ENCODE measurements around the gene ARID5B.

The ARID5B gene

GRCh38 chr10:61907011-61907410 lies 5.5 kb downstream of the ARID5B start:
- peak; percentile 45 to 93 for DNase-seq
- H3K9ac ChIP-seq (ENCODE audit: low read length) = no peak overlapping the region
- peaks cover 0 to 2% of the 10 kb centered on the region in 2 experiments for H3K36me3 ChIP-seq (ENCODE audit: control insufficient read depth in 1 of 2, insufficient read depth in 2 of 2, low read length in 2 of 2)
- WGBS (ENCODE audit: extremely low coverage, insufficient coverage, insufficient read length) = no CpG with 5 or more reads among the region's 2 CpGs
- H3K4me1 ChIP-seq (ENCODE audit: control insufficient read depth in 1 of 2, insufficient read depth in 2 of 2, low read length in 2 of 2) = no peaks in the 10 kb centered on the region
- no peak overlapping the region for H3K4me3 ChIP-seq (ENCODE audit: low read depth, low read length)
- no peak overlapping the region for H3K27ac ChIP-seq (ENCODE audit: low read depth, low read length)
- H2AFZ ChIP-seq (ENCODE audit: insufficient read depth, low read length, poor library complexity) = no peak overlapping the region
- no peak overlapping the region for H2BK120ac ChIP-seq (ENCODE audit: insufficient read depth, low read length, poor library complexity)
- no peak overlapping the region for H4K8ac ChIP-seq (ENCODE audit: low read depth, low read length)
- no peak overlapping the region for H4K91ac ChIP-seq (ENCODE audit: low read depth, low read length)
- H3K9me3 ChIP-seq (ENCODE audit: insufficient read depth, low read depth, low read length) = no peaks in the 10 kb centered on the region
- H3K27me3 ChIP-seq (ENCODE audit: insufficient read depth, low read length) = no peaks in the 10 kb centered on the region
- no peak overlapping the region for H3K4ac ChIP-seq (ENCODE audit: low read depth, low read length)
- H3K79me2 ChIP-seq (ENCODE audit: control insufficient read depth, insufficient read depth, low read length, poor library complexity) = peaks cover 2% of the 10 kb centered on the region
- H3K14ac ChIP-seq (ENCODE audit: low read length) = no peak overlapping the region
- H3K4me2 ChIP-seq (ENCODE audit: low read length) = no peak overlapping the region
- H3K23ac ChIP-seq (ENCODE audit: low read length) = no peak overlapping the region
- H4K12ac ChIP-seq (ENCODE audit: low read depth, low read length) = no peak overlapping the region
- H3K18ac ChIP-seq (ENCODE audit: low read length) = no peak overlapping the region
- no peak overlapping the region for H2AK5ac ChIP-seq (ENCODE audit: low read length)
- H2BK5ac ChIP-seq (ENCODE audit: low read depth, low read length, poor library complexity) = no peak overlapping the region
- peaks cover 8% of the 10 kb centered on the region for H3K79me1 ChIP-seq (ENCODE audit: low read length)
- peak overlapping the region; percentile 78 for H2BK12ac ChIP-seq (ENCODE audit: low read length)

GRCh38 chr10:61907587-61907986 lies 6.1 kb downstream of the ARID5B start:
- WGBS (ENCODE audit: extremely low coverage, insufficient coverage, insufficient read length) = no CpG with 5 or more reads among the region's 3 CpGs
- H2BK12ac ChIP-seq (ENCODE audit: low read length) = no peak overlapping the region

GRCh38 chr10:61910226-61910805 lies 8.8 kb downstream of the ARID5B start:
- Histone ChIP-seq H3K4ac (ENCODE audit: low read depth, low read length) (no peak overlapping the region), H3K4me3 (ENCODE audit: low read depth, low read length) (no peak overlapping the region), H2AFZ (ENCODE audit: insufficient read depth, low read length, poor library complexity) (no peak overlapping the region), H3K4me1 (ENCODE audit: control insufficient read depth in 1 of 2, insufficient read depth in 2 of 2, low read length in 2 of 2) (no peaks in the 10 kb centered on the region), H3K27ac (ENCODE audit: low read depth, low read length) (no peak overlapping the region), H3K18ac (ENCODE audit: low read length) (no peak overlapping the region), H3K79me1 (ENCODE audit: low read length) (no peaks in the 10 kb centered on the region), H3K9ac (ENCODE audit: low read length) (no peak overlapping the region), H2BK5ac (ENCODE audit: low read depth, low read length, poor library complexity) (no peak overlapping the region), H3K14ac (ENCODE audit: low read length) (no peak overlapping the region), H3K9me3 (ENCODE audit: insufficient read depth, low read depth, low read length) (no peaks in the 10 kb centered on the region), H3K27me3 (ENCODE audit: insufficient read depth, low read length) (no peaks in the 10 kb centered on the region), H3K23ac (ENCODE audit: low read length) (no peak overlapping the region), H4K8ac (ENCODE audit: low read depth, low read length) (no peak overlapping the region), H3K4me2 (ENCODE audit: low read length) (no peak overlapping the region), H4K91ac (ENCODE audit: low read depth, low read length) (no peak overlapping the region), H4K12ac (ENCODE audit: low read depth, low read length) (no peak overlapping the region), H2AK5ac (ENCODE audit: low read length) (no peak overlapping the region), H2BK120ac (ENCODE audit: insufficient read depth, low read length, poor library complexity) (no peak overlapping the region), H2BK12ac (ENCODE audit: low read length) (no peak overlapping the region), H3K79me2 (ENCODE audit: control insufficient read depth, insufficient read depth, low read length, poor library complexity) (no peaks in the 10 kb centered on the region), H3K36me3 (ENCODE audit: control insufficient read depth in 1 of 2, insufficient read depth in 2 of 2, low read length in 2 of 2) (peaks cover 0 to 2% of the 10 kb centered on the region in 2 experiments)
- no CpG with 5 or more reads among the region's 6 CpGs for WGBS (ENCODE audit: extremely low coverage, insufficient coverage, insufficient read length)
- no peak for DNase-seq

More at GRCh38 chr10:61907587-61907986, 6.1 kb downstream of the ARID5B start:
- Histone ChIP-seq H4K91ac (ENCODE audit: low read depth, low read length) (no peak overlapping the region), H2AFZ (ENCODE audit: insufficient read depth, low read length, poor library complexity) (no peak overlapping the region), H4K8ac (ENCODE audit: low read depth, low read length) (no peak overlapping the region), H3K79me1 (ENCODE audit: low read length) (peaks cover 6% of the 10 kb centered on the region), H3K23ac (ENCODE audit: low read length) (no peak overlapping the region), H3K36me3 (ENCODE audit: control insufficient read depth in 1 of 2, insufficient read depth in 2 of 2, low read length in 2 of 2) (peaks cover 0 to 2% of the 10 kb centered on the region in 2 experiments), H3K9ac (ENCODE audit: low read length) (no peak overlapping the region), H2AK5ac (ENCODE audit: low read length) (no peak overlapping the region), H3K18ac (ENCODE audit: low read length) (no peak overlapping the region), H3K14ac (ENCODE audit: low read length) (no peak overlapping the region), H3K4ac (ENCODE audit: low read depth, low read length) (no peak overlapping the region), H3K4me2 (ENCODE audit: low read length) (no peak overlapping the region), H3K4me3 (ENCODE audit: low read depth, low read length) (no peak overlapping the region), H3K27me3 (ENCODE audit: insufficient read depth, low read length) (no peaks in the 10 kb centered on the region), H2BK120ac (ENCODE audit: insufficient read depth, low read length, poor library complexity) (no peak overlapping the region), H3K79me2 (ENCODE audit: control insufficient read depth, insufficient read depth, low read length, poor library complexity) (peaks cover 2% of the 10 kb centered on the region), H3K27ac (ENCODE audit: low read depth, low read length) (no peak overlapping the region), H3K9me3 (ENCODE audit: insufficient read depth, low read depth, low read length) (no peaks in the 10 kb centered on the region), H3K4me1 (ENCODE audit: control insufficient read depth in 1 of 2, insufficient read depth in 2 of 2, low read length in 2 of 2) (no peaks in the 10 kb centered on the region), H4K12ac (ENCODE audit: low read depth, low read length) (no peak overlapping the region), H2BK5ac (ENCODE audit: low read depth, low read length, poor library complexity) (no peak overlapping the region)
- peak in 1 of 2 donors; percentile 46 for DNase-seq

GRCh38 chr10:61910894-61911293 lies 9.4 kb downstream of the ARID5B start:
- Histone ChIP-seq H3K36me3 (ENCODE audit: control insufficient read depth in 1 of 2, insufficient read depth in 2 of 2, low read length in 2 of 2) (peaks cover 0 to 2% of the 10 kb centered on the region in 2 experiments), H3K27me3 (ENCODE audit: insufficient read depth, low read length) (no peaks in the 10 kb centered on the region), H3K4me2 (ENCODE audit: low read length) (no peak overlapping the region), H3K9me3 (ENCODE audit: insufficient read depth, low read depth, low read length) (no peaks in the 10 kb centered on the region), H2BK12ac (ENCODE audit: low read length) (no peak overlapping the region), H3K4me3 (ENCODE audit: low read depth, low read length) (no peak overlapping the region), H4K8ac (ENCODE audit: low read depth, low read length) (no peak overlapping the region), H3K27ac (ENCODE audit: low read depth, low read length) (no peak overlapping the region), H4K91ac (ENCODE audit: low read depth, low read length) (no peak overlapping the region), H2BK5ac (ENCODE audit: low read depth, low read length, poor library complexity) (no peak overlapping the region), H2AK5ac (ENCODE audit: low read length) (no peak overlapping the region), H3K14ac (ENCODE audit: low read length) (no peak overlapping the region), H3K4me1 (ENCODE audit: control insufficient read depth in 1 of 2, insufficient read depth in 2 of 2, low read length in 2 of 2) (no peaks in the 10 kb centered on the region), H3K18ac (ENCODE audit: low read length) (no peak overlapping the region), H3K4ac (ENCODE audit: low read depth, low read length) (no peak overlapping the region), H2AFZ (ENCODE audit: insufficient read depth, low read length, poor library complexity) (no peak overlapping the region), H3K23ac (ENCODE audit: low read length) (no peak overlapping the region), H3K79me1 (ENCODE audit: low read length) (no peaks in the 10 kb centered on the region), H2BK120ac (ENCODE audit: insufficient read depth, low read length, poor library complexity) (no peak overlapping the region), H3K9ac (ENCODE audit: low read length) (no peak overlapping the region), H3K79me2 (ENCODE audit: control insufficient read depth, insufficient read depth, low read length, poor library complexity) (no peaks in the 10 kb centered on the region), H4K12ac (ENCODE audit: low read depth, low read length) (no peak overlapping the region)
- no CpG with 5 or more reads among the region's 2 CpGs for WGBS (ENCODE audit: extremely low coverage, insufficient coverage, insufficient read length)
- no peak for DNase-seq
